ENCODE results near the gene FAM53B. TPM values are rescaled to one million over a fixed set of nuclear protein-coding genes. Genes with fewer than 3 reads are reported as not detected.

The FAM53B gene
- total and polyA plus RNA-seq, 4 donors = 14.6 to 45.4 (median 18.2) TPM

- TF ChIP-seq, protein P1, sequence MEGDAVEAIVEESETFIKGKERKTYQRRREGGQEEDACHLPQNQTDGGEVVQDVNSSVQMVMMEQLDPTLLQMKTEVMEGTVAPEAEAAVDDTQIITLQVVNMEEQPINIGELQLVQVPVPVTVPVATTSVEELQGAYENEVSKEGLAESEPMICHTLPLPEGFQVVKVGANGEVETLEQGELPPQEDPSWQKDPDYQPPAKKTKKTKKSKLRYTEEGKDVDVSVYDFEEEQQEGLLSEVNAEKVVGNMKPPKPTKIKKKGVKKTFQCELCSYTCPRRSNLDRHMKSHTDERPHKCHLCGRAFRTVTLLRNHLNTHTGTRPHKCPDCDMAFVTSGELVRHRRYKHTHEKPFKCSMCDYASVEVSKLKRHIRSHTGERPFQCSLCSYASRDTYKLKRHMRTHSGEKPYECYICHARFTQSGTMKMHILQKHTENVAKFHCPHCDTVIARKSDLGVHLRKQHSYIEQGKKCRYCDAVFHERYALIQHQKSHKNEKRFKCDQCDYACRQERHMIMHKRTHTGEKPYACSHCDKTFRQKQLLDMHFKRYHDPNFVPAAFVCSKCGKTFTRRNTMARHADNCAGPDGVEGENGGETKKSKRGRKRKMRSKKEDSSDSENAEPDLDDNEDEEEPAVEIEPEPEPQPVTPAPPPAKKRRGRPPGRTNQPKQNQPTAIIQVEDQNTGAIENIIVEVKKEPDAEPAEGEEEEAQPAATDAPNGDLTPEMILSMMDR (IDR thresholded peaks at IDR 0.05; ENCODE audit: control extremely low read depth, extremely low read depth) = no peak
- peaks cover 16 to 46% (median 36%) of the 10 kb centered on the region in 5 donors for H3K4me1 ChIP-seq (ENCODE audit: control insufficient read depth in 5 of 5, insufficient read depth in 5 of 5, low read length in 5 of 5)
- no peak overlapping the region for H3K4me3 ChIP-seq
- H3K36me3 ChIP-seq (ENCODE audit: control insufficient read depth in 4 of 4, insufficient read depth in 4 of 4, low read length in 4 of 4) = peaks cover 0 to 19% (median 17%) of the 10 kb centered on the region in 4 donors
- ATAC-seq (ENCODE audit: insufficient read depth, low FRiP score) = no peak
- 89 to 93% methylated on average over 5 of the region's 5 CpGs for WGBS, 2 donors
- H3K9ac ChIP-seq (ENCODE audit: insufficient read depth in 1 of 2, low read length in 2 of 2) = no peak overlapping the region
- no peaks in the 10 kb centered on the region for H3K27me3 ChIP-seq (ENCODE audit: control insufficient read depth in 3 of 3, insufficient read depth in 3 of 3, low read length in 2 of 3)
- peak overlapping the region in 1 of 2 donors; percentile 15 for H3K27ac ChIP-seq (ENCODE audit: low read depth in 1 of 2, low read length in 1 of 2)
- no peak for DNase-seq
- H3K9me3 ChIP-seq (ENCODE audit: control insufficient read depth in 4 of 4, insufficient read depth in 3 of 4, low read length in 3 of 4) = no peaks in the 10 kb centered on the region
Measured at GRCh38 chr10:124681091-124681490, 63.1 kb downstream of the FAM53B start.

DNA sequence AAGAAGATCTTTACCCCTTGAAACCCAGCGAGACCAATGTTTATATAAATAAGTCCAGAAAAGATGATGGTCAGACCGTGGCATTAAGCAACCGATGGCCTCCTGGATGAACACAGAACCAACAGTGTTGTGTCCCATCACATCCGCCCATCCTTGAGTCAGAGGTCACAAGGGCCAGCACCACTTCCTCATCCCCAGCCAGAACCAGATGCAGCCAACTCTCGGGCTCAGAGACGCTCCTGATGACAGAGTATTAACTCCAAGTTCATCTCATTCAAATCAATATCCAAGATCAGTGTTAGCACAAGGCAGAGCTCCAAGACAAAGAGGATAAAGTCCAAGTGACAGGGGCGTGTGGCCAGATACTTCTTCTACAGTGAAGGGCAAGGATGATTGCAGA lies 63.5 kb downstream of the FAM53B start:
- no peak overlapping the region for H3K4me3 ChIP-seq
- WGBS, 2 donors = 46 to 61% methylated on average over 7 of the region's 7 CpGs
- no peak overlapping the region for H3K9ac ChIP-seq (ENCODE audit: insufficient read depth in 1 of 2, low read length in 2 of 2)
- no peaks in the 10 kb centered on the region for H3K27me3 ChIP-seq (ENCODE audit: control insufficient read depth in 3 of 3, insufficient read depth in 3 of 3, low read length in 2 of 3)
- no peaks in the 10 kb centered on the region for H3K9me3 ChIP-seq (ENCODE audit: control insufficient read depth in 4 of 4, insufficient read depth in 3 of 4, low read length in 3 of 4)
- TF ChIP-seq, protein P1 (IDR thresholded peaks at IDR 0.05; ENCODE audit: control extremely low read depth, extremely low read depth) = no peak
- ATAC-seq (ENCODE audit: insufficient read depth, low FRiP score) (no peak), DNase-seq (no peak)
- H3K4me1 ChIP-seq (ENCODE audit: control insufficient read depth in 5 of 5, insufficient read depth in 5 of 5, low read length in 5 of 5) = peaks cover 12 to 47% (median 36%) of the 10 kb centered on the region in 5 donors
- peaks cover 0 to 21% (median 18%) of the 10 kb centered on the region in 4 donors for H3K36me3 ChIP-seq (ENCODE audit: control insufficient read depth in 4 of 4, insufficient read depth in 4 of 4, low read length in 4 of 4)
- no peak overlapping the region for H3K27ac ChIP-seq (ENCODE audit: low read depth in 1 of 2, low read length in 1 of 2)

DNA sequence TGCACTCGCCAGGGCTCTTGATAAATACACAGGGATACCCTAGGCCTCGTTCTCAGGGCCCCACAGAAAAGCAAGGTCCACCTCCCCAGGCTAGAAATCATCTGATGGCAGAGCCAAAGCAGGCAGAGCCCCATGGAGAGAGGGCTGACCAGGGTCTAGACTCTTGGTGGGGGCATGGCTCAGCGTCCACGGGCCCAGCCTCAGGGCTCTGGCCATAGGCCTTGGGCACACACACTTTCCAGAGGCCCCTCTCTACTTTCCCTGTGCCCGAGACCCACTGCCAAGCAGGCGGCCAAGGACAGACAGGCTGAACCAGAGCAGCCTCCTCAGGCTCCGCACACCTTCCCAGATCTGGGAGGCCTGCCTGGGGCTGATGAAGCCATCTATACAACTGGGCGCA lies 64.8 kb downstream of the FAM53B start:
- no peak for DNase-seq
- no peak overlapping the region for H3K4me3 ChIP-seq
- no peak overlapping the region for H3K9ac ChIP-seq (ENCODE audit: insufficient read depth in 1 of 2, low read length in 2 of 2)
- no peaks in the 10 kb centered on the region for H3K27me3 ChIP-seq (ENCODE audit: control insufficient read depth in 3 of 3, insufficient read depth in 3 of 3, low read length in 2 of 3)
- H3K4me1 ChIP-seq (ENCODE audit: control insufficient read depth in 5 of 5, insufficient read depth in 5 of 5, low read length in 5 of 5) = peaks cover 16 to 53% (median 41%) of the 10 kb centered on the region in 5 donors
- no peaks in the 10 kb centered on the region for H3K9me3 ChIP-seq (ENCODE audit: control insufficient read depth in 4 of 4, insufficient read depth in 3 of 4, low read length in 3 of 4)
- WGBS, 2 donors = 84 to 91% methylated on average over 8 of the region's 8 CpGs
- H3K27ac ChIP-seq (ENCODE audit: low read depth in 1 of 2, low read length in 1 of 2) = no peak overlapping the region
- H3K36me3 ChIP-seq (ENCODE audit: control insufficient read depth in 4 of 4, insufficient read depth in 4 of 4, low read length in 4 of 4) = peaks cover 0 to 23% (median 19%) of the 10 kb centered on the region in 4 donors
- ATAC-seq (ENCODE audit: insufficient read depth, low FRiP score) = no peak
- TF ChIP-seq, protein P1 (IDR thresholded peaks at IDR 0.05; ENCODE audit: control extremely low read depth, extremely low read depth) = no peak
